Measurements from ENCODE around the gene AEBP1. TPM values are rescaled to one million over a fixed set of nuclear protein-coding genes. Genes with fewer than 3 reads are reported as not detected.
A peak's percentile ranks its signal among the peaks of the same experiment; 100 is the strongest.

Gene AEBP1
- total RNA-seq (2021), result 50.8 to 55.5 TPM (median 52.4 TPM) in 3 replicates
- Bru-seq, nascent RNA, result percentile 49 among the genes with signal in this experiment
- long read RNA-seq, experiment 1, full-length matches to known transcripts, result 108 of 171 reads
- long read RNA-seq, experiment 1, partial matches to known transcripts, result 40 of 171 reads
- long read RNA-seq, experiment 1, other reads (novel, unspliced or antisense), result 23 of 171 reads
- long read RNA-seq, experiment 2, full-length matches to known transcripts, result 11 of 71 reads
- long read RNA-seq, experiment 2, partial matches to known transcripts, result 28 of 71 reads
- long read RNA-seq, experiment 2, other reads (novel, unspliced or antisense), result 32 of 71 reads
- long read RNA-seq, experiment 3, partial matches to known transcripts, result 4 of 4 reads
- long read RNA-seq, experiment 3, other reads (novel, unspliced or antisense), result 0 of 4 reads

DNA sequence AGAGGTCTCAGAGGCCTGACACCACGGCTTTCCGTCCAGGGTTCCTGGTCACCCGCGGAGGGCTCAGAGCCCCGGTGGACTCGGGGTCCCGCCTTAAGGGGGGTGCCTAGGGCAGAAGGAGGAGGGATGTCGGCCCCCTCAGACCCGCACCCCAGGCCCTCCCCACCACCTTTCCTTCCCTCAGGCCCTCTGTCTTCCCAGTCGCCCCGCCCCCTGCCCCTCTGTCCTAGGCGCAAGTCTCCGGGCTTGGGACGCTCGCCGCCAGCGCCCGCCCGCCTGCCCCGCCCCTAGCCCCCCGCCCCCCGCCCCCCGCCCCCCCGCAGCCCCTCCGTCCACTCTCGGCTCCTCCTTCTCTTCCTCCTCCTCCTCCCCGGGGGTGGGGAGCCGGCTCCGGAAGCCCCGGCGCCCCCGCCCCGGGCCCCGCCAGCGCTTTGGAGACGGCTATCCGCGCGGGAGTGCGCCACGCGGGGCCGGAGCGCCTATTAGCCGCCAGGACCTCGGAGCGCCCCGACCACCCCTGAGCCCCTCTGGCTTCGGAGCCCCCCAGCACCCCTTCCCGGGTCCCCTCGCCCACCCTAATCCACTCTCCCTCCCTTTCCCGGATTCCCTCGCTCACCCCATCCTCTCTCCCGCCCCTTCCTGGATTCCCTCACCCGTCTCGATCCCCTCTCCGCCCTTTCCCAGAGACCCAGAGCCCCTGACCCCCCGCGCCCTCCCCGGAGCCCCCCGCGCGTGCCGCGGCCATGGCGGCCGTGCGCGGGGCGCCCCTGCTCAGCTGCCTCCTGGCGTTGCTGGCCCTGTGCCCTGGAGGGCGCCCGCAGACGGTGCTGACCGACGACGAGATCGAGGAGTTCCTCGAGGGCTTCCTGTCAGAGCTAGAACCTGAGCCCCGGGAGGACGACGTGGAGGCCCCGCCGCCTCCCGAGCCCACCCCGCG, at the start of gene AEBP1:
AEBP1 (plus strand) TSS at position 423 of the 937 bp plus-strand sequence; CDS start at position 744, 321 bp downstream.
- CTCF ChIA-PET, result interaction anchor here (0.7 to 2.2 kb wide), 10 partner anchors 12 to 245 kb away, joined by 3 to 13 read pairs (median 4); partner anchors contain the start of gene PGAM2
- ATAC-seq (peak; percentile 47), DNase-seq (ENCODE audit: low spot score) (peak; percentile 50)
- Mint-ChIP-seq H3K36me3 (0 out of 2 replicates have a peak, but pooled peaks cover 2% of the 10 kb centered on the region), H3K9me3 (no peaks in the 10 kb centered on the region), H3K27ac (no peak within 1 kb of the TSS), H3K4me1 (peaks cover 15% of the 10 kb centered on the region), H3K27me3 (ENCODE audit: low read depth) (peaks cover 27% of the 10 kb centered on the region), H3K4me3 (peak within 1 kb of the TSS; percentile 70)
- TF ChIP-seq OVOL2 (CRISPR knock-in tag; IDR thresholded peaks at IDR 0.05; ENCODE audit: borderline replicate concordance) (no peak), E2F5 (CRISPR knock-in tag; IDR thresholded peaks at IDR 0.05) (peak; percentile 16; the same call in 1 of the 2 replicates), TP53 (CRISPR knock-in tag; IDR thresholded peaks at IDR 0.05) (no peak), SMAD3 (CRISPR knock-in tag; IDR thresholded peaks at IDR 0.05; ENCODE audit: borderline replicate concordance) (no peak), NFYB (CRISPR knock-in tag; conservative IDR thresholded peaks at IDR 0.05; ENCODE audit: low read depth) (no peak), FOXP1 (CRISPR knock-in tag; IDR thresholded peaks at IDR 0.05; ENCODE audit: borderline replicate concordance) (0 out of 2 replicates have a peak, but pooled peaks have one; percentile 17)
- POLR2A ChIA-PET, result interaction anchor here (0.6 kb wide), 1 partner anchor 20 kb away, joined by 3 read pairs; no protein-coding TSS in a partner anchor

GRCh38 chr7:44056681-44057080, 47.5 kb upstream of the AEBP1 start:
- Mint-ChIP-seq H3K9me3 (no peaks in the 10 kb centered on the region), H3K4me3 (no peak overlapping the region)
- ATAC-seq, result no peak

More at GRCh38 chr7:44056681-44057080, 47.5 kb upstream of the AEBP1 start:
- ChIA-PET CTCF (no interaction called here), POLR2A (no interaction called here)
- no peak overlapping the region for H3K27ac Mint-ChIP-seq
- TF ChIP-seq IRF1 (CRISPR knock-in tag; IDR thresholded peaks at IDR 0.05), result no peak
- TF ChIP-seq, protein P1, sequence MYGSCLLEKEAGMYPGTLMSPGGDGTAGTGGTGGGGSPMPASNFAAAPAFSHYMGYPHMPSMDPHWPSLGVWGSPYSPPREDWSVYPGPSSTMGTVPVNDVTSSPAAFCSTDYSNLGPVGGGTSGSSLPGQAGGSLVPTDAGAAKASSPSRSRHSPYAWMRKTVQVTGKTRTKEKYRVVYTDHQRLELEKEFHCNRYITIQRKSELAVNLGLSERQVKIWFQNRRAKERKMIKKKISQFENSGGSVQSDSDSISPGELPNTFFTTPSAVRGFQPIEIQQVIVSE (CRISPR knock-in tag; IDR thresholded peaks at IDR 0.05; ENCODE audit: borderline replicate concordance), result no peak
- TF ChIP-seq NR1H2 (CRISPR knock-in tag; IDR thresholded peaks at IDR 0.05), result no peak
- no peak for TF ChIP-seq CREB1 (CRISPR knock-in tag; IDR thresholded peaks at IDR 0.05)
- TF ChIP-seq ELF4 (CRISPR knock-in tag; IDR thresholded peaks at IDR 0.05; ENCODE audit: low read depth), result no peak
- TF ChIP-seq, protein P2, sequence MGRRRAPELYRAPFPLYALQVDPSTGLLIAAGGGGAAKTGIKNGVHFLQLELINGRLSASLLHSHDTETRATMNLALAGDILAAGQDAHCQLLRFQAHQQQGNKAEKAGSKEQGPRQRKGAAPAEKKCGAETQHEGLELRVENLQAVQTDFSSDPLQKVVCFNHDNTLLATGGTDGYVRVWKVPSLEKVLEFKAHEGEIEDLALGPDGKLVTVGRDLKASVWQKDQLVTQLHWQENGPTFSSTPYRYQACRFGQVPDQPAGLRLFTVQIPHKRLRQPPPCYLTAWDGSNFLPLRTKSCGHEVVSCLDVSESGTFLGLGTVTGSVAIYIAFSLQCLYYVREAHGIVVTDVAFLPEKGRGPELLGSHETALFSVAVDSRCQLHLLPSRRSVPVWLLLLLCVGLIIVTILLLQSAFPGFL (CRISPR knock-in tag; IDR thresholded peaks at IDR 0.05; ENCODE audit: borderline replicate concordance), result no peak
- TF ChIP-seq, protein P3, sequence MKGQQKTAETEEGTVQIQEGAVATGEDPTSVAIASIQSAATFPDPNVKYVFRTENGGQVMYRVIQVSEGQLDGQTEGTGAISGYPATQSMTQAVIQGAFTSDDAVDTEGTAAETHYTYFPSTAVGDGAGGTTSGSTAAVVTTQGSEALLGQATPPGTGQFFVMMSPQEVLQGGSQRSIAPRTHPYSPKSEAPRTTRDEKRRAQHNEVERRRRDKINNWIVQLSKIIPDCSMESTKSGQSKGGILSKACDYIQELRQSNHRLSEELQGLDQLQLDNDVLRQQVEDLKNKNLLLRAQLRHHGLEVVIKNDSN (CRISPR knock-in tag; IDR thresholded peaks at IDR 0.05), result no peak
- TF ChIP-seq MXD4 (CRISPR knock-in tag; IDR thresholded peaks at IDR 0.05; ENCODE audit: borderline replicate concordance), result no peak
- TF ChIP-seq, protein P4, sequence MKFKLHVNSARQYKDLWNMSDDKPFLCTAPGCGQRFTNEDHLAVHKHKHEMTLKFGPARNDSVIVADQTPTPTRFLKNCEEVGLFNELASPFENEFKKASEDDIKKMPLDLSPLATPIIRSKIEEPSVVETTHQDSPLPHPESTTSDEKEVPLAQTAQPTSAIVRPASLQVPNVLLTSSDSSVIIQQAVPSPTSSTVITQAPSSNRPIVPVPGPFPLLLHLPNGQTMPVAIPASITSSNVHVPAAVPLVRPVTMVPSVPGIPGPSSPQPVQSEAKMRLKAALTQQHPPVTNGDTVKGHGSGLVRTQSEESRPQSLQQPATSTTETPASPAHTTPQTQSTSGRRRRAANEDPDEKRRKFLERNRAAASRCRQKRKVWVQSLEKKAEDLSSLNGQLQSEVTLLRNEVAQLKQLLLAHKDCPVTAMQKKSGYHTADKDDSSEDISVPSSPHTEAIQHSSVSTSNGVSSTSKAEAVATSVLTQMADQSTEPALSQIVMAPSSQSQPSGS (CRISPR knock-in tag; IDR thresholded peaks at IDR 0.05; ENCODE audit: borderline replicate concordance, low read depth), result no peak
- TF ChIP-seq JUN (CRISPR knock-in tag; IDR thresholded peaks at IDR 0.05), result no peak
- TF ChIP-seq TP53 (CRISPR knock-in tag; IDR thresholded peaks at IDR 0.05), result no peak
- TF ChIP-seq TEAD1 (CRISPR knock-in tag; IDR thresholded peaks at IDR 0.05), result no peak
- no peak for TF ChIP-seq ZNF219 (CRISPR knock-in tag; IDR thresholded peaks at IDR 0.05; ENCODE audit: borderline replicate concordance)
- no peaks in the 10 kb centered on the region for H3K4me1 Mint-ChIP-seq
- H3K27me3 Mint-ChIP-seq (ENCODE audit: low read depth), result no peaks in the 10 kb centered on the region
- peaks cover 51% of the 10 kb centered on the region for H3K36me3 Mint-ChIP-seq
- DNase-seq (ENCODE audit: low spot score), result no peak

Data from WTC11 (cell line).